NT2/D1 (cell line): ENCODE data around the gene SLC7A14.

Experiments used
- SUZ12 ChIP-seq: IDR thresholded peaks from 2 replicates; pipeline ENCODE4 v1.6.1; 2011; ENCODE audit not compliant: insufficient read length, insufficient read depth; ENCODE audit errors: extremely low read depth
- YY1 ChIP-seq: IDR thresholded peaks from 2 replicates; pipeline ENCODE4 v1.6.1; 2011; ENCODE audit not compliant: insufficient read length, insufficient read depth
- ZNF274 ChIP-seq: IDR thresholded peaks from 2 replicates; pipeline ENCODE4 v1.6.1; 2011; ENCODE audit warnings: mild to moderate bottlenecking, low read depth, low read length

GRCh38 chr3:170487031-170487430, 98.8 kb downstream of the SLC7A14 start:
- no peak for TF ChIP-seq YY1
- TF ChIP-seq ZNF274, result no peak
- TF ChIP-seq SUZ12, result no peak
